ENCODE results near the gene CNOT6.
"Not testable (repeated sequence)": the region's sequence is repeated elsewhere in the genome, so short reads cannot be mapped to it uniquely, and the experiment has no call there.

CNOT6 gene

DNA sequence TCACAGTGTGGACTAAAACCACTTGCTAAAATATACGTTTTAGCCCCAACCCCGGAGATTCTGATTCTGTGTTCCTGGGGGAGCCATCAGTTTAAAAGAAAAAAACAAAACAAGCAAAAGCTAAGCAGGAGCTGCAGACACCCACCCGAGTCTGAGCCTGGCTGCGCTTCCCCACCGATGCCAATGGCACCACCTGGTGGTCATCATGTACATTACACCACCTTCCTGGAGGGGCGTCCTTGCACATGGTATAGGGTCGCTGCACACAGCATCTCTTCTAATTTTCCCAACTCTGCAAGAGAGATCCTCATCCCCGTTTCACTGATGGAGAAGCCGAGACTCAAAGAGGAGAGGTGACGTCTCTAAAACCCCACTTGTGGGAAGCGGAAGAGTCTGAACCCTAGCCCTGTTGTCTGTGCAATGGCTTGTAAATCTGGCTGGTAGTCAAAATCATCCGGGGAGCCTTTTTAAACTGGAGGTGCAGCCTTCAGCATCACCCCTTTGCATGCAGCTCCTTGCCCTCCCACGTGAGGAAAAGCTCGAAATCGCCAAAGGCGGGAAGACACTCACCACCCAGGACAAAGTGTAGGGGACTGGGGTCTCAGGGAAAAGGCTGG, 23.1 kb upstream of the CNOT6 start:
- peak; percentile 6 to 42 for DNase-seq (ENCODE audit: low read depth in 2 of 2)

DNA sequence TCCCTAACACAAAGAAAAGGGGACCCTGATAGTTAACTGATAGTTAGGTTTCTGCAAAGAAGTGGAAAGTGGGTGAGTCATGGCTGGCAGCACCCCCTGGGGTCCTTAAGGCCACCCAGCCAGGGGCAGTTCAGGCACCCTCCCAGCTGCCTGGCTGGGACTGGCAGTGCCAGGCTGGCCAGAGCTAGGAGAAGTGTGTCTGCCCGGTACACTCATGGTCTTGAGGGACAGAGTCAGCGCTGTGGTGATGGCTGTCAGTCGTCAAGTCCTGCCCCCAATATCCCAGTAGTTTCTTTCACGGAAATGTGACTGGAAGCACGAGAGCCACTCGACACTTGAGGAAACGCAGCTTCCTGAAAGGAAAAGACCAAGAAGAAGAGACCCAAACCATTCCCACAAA, 22.3 kb upstream of the CNOT6 start:
- DNase-seq (ENCODE audit: low read depth in 2 of 2): no peak

DNA sequence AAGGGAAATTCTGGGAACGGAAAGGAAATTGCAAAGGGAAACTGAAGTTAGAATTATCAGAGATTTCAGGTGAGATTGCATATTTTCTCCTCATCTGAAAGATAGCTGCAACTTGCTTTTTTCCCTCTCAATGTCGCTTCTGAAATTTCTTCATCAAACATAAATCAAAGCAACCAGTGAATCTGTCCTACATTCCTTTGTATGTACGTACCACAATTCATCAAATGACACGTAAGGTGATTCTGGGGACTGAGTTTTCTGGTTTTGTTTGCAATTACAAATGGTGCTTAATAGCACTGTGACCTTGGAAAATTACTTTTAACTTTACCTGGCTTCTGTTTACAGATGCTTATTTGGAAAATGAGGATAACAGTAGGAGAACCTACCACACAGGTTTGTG, 21.9 kb upstream of the CNOT6 start:
- no peak for DNase-seq (ENCODE audit: low read depth in 2 of 2)

DNA sequence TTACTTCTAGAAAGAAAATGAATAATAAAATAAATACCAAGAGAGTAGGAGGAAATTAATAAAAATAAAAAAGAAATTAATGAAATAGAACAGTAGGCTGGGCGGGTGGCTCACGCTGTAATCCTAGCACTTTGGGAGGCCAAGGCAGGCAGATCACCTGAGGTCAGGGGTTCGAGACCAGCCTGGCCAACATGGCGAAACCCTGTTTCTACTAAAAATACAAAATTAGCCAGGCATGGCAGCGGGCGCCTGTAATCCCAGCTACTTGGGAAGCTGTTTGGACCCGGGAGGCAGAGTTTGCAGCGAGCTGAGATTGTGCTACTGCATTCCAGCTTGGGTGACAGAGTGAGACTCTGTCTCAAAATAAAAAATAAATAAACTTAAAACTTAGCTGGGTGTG, 20.8 kb upstream of the CNOT6 start:
- DNase-seq (ENCODE audit: low read depth in 2 of 2): not testable (repeated sequence)

DNA sequence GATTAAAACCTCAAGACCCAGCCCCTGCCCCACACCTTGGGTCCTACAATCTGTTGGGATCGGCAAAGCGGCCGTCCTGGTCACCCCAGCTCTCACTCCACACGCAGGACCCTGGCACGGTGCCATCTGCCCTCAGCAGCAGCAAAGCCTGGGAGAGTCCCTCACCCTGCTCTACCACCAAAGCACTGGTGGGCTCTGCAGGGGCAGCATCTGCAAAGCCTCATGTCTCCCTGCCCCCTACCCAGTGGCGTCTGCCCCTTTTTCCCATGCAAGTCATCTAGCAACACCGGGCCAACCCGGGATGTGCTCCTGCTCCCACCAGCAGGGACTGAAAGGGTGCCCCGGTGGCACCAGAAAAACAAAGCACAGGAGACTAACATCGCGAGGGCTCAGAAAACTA, 19.6 kb upstream of the CNOT6 start:
- DNase-seq (ENCODE audit: low read depth in 2 of 2): no peak

DNA sequence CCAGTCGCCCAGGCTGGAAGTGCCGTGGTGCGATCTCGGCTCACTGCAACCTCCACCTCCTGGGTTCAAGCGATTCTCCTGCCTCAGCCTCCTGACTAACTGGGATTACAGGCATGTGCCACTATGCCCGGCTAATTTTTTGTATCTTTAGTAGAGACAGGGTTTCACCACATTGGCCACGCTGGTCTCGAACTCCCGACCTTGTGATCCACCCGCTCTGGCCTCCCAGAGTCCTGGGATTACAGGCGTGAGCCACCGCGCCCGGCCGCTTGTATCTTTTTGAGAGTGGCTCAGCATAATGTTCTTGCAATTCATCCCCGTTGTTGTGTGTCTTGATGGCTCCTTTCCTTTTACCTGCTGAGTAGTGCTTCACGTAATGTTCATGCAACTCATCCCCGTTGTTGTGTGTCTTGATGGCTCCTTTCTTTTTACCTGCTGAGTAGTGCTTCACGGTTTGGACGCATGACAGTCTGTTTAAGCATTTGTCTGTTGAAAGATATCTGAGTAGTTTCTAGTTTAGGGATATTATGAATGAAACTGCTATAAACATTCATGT, 18.1 kb upstream of the CNOT6 start:
- DNase-seq (ENCODE audit: low read depth in 2 of 2): not testable (repeated sequence)

DNA sequence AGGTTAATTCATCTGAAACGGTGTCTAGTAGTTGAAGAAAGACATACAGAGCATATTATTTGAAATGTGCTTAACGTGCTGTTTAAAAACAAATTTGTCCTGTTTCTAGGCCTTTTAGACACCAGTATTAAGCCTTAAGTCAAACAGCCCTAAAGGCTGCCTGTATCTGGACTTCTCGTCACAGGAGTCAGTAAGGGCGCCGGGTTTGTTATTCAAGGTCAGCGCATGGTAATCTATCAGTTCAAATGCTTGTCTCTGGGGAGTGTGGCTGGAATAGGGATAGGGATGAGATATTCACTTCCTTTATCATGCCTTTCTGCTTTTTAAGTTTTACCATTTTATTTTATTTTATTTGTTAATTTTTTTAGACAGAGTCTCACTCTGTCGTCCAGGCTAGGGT, 9.4 kb upstream of the CNOT6 start:
- DNase-seq (ENCODE audit: low read depth in 2 of 2): no peak

DNA sequence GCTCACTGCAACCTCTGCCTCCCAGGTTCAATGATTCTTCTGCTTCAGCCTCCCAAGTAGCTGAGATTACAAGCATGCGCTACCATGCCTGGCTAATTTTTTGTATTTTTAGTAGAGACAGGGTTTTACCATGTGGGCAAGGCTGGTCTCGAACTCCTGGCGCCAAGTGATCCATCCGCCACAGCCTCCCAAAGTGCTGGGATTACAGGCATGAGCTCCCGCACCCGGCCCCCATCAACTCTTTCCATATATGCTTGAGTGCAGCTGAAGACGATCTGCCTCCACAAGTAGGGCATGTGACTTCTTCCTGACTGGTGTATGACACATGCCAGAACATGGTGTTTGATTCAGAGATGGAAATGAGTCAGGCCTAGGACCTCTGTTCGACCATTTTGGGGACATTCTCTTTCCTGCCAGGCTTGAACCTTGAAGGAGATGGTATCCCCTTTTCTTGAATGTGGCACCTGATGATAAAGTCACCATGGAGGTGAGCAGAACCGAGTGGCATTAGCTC, 7.5 kb upstream of the CNOT6 start:
- no peak for DNase-seq (ENCODE audit: low read depth in 2 of 2)

DNA sequence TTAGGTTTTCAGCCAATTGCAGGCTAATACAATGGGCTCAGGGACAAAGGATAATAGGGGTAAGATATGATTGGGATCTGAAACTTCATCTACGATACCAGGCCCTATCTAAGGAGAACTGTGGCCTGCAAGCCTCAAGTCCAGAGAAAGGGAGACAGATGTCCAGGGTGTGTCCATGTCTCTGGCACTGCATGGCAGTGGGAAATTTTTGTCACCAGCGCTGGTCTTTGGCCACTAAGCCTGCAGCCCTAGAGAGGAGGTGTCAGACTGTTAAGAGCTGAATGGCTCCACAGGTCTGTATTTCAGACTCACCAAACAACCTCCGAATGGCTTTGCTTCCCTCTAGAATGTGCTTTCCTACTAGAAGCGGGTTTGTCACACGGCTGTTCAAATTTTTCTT, 6.6 kb upstream of the CNOT6 start:
- no peak for DNase-seq (ENCODE audit: low read depth in 2 of 2)

DNA sequence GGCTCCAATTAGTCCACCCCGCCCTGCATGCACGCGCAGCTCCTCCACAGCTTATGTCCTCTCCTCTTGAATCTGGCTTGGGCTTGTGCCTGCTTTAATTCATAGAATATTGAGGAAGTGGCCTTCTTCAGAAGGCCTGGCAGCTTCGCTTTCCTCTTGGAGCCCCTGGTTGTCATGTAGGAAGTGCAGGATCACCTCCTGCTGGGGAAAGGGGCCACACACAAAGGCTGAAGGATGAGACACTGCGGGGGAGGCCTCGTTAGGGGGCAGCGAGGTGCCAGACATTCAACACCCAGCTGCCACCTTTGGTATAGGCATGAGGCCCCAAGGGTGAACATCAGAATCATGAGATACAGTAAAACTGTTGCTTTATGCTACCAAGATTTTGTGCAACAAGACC, 2.7 kb upstream of the CNOT6 start:
- no peak for DNase-seq (ENCODE audit: low read depth in 2 of 2)

DNA sequence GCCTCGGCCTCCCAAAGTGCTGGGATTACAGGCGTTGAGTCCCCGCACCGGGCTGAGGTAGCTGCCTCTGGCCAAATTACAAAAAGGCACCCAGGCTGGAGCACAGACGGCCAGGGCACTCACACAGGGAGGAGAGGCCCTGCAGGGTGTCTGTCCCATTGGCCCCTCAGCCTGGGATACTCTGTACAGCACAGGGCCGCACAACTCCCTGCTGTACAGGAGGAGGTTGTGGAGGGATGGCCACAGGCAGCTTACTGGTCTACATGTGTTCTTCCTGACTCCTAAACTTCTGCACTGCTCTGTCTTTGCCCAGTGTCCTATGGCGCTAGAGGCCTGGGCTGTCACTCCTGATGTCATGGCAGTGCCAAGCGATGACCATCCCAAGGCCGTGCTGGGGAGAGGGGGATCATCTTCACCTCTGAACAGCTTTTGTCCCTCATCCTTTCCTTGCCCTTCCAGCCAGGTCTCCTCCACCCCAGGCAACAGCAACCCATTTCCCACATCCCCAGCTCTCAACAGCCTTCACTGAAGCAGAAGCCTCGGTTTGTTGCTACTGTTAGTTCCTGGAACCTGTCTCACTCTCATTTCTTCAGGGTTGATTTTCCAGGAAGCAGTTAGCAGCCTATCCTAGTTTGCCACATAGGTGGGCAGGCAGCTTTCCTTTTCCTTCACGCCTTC, 1.8 kb upstream of the CNOT6 start:
- DNase-seq (ENCODE audit: low read depth in 2 of 2): no peak

DNA sequence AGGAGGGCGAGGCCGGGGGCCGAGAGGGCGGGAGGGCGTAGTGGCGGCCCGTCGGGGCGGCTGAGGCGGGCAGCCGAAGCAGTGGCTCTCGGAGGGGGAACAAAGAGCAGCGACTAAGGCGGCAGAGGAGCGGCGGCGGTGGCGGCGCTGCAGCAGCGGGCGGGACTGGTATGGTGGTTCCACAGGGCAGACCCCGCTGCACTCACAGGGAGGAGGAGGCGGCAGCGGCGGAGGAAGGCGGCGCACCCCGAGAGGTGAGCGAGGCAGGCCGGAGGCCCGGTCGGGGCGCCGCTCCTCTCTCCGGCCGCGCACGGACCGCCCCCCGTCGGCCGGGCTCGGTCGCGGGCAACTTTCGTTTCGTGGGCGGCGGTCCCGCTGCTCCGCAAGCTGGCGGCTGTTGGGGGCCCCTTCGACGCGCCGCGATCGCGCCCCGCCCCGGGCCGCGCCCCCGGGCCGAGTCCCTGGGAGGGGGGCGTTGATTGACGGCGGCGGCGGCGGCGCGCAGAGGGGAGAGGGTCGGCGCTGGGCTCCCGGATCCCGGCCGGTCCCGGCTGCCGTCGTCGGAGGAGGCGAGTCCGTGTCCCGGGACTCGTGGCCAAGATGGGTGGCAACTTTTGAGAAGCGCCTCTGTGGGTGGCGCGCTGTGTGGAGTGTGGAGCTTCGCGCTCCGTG, 467 bp downstream of the CNOT6 start:
- peak in 1 of 2 donors; percentile 16 for DNase-seq (ENCODE audit: low read depth in 2 of 2)

DNA sequence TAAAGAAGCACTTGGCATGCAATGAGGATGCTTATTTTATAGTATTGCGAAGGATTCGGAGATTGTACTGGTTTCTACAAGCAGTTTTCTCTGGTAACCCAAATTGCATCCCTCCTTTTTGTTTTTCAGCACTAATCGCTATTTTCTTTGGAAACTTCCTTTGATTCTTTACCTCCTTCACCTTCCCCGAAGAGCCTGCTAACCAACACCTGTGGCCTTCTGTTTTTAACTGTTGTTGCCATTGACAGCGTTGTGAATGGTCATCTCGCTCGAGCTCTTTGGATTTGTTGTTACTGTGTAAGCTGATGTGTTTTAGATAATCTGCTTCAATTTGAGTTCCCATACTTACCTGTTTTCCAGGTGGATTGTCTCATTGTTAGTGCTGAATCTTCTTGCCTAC, 1.1 kb downstream of the CNOT6 start:
- no peak for DNase-seq (ENCODE audit: low read depth in 2 of 2)

DNA sequence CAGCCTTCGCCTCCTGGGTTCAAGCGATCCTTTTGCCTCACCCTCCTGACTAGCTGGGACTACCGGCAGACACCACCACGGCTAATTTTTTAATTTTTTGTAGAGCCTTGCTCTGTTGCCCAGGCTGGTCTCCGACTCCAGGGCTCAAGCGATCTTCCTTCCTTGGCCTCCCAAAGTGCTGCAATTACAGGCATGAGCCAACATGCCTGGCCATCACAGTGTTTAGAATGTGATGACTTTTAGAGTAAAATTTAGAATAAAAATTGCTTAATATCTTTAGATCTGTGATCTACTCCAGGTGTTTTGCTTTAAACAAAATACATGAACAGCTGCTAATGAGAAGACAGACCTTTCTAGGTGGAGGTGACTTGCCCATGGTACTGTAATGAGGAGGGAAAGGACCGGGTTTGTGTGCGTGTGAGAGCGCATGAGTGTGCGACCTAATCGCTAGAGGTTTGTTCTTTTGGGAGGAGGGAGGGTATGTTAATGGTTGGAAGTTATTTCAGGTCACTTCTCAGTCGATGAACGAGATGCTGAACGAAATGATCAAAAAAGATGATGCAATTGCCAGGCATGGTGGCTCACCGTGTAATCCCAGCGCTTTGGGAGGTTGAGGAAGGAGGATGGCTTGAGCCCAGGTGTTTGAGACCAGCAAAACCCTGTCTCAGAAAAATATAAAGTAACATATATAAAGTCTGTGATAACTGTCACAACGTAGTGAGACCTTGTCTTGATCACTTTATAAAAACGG, 2.0 kb downstream of the CNOT6 start:
- DNase-seq (ENCODE audit: low read depth in 2 of 2): no peak

DNA sequence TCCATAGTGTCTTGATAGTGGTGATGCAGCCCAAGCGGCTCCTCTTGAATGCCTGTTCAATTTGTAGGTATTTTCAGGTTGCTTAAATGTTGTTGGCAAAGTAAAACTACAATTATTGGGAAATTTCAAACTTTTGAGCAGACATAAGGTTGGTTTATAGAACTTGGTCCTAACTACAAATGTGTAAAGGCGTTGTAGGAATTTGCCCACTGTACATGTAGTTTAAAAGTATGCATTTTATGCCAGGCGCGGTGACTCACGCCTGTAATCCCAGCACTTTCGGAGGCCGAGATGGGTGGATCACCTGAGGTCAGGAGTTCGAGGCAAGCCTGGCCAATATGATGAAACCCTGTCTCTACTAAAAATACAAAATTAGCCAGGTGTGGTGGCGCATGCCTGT, 2.6 kb downstream of the CNOT6 start:
- not testable (repeated sequence) for DNase-seq (ENCODE audit: low read depth in 2 of 2)

DNA sequence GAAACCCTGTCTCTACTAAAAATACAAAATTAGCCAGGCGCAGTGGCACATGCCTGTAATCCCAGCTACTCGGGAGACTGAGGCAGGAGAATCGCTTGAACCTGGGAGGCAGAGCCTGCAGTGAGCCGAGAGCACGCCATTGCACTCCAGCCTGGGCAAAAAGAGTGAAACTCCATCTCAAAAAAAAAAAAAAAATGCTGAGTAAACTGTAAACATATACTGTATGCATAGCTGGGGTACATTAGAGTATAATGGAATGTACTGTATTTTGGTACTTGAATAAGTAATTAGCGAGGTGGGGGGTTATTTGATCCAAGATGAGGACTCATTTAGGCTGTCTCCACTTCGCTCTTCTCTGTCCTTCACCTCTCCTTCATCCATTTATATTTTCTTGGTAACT, 3.7 kb downstream of the CNOT6 start:
- DNase-seq (ENCODE audit: low read depth in 2 of 2): not testable (repeated sequence)

DNA sequence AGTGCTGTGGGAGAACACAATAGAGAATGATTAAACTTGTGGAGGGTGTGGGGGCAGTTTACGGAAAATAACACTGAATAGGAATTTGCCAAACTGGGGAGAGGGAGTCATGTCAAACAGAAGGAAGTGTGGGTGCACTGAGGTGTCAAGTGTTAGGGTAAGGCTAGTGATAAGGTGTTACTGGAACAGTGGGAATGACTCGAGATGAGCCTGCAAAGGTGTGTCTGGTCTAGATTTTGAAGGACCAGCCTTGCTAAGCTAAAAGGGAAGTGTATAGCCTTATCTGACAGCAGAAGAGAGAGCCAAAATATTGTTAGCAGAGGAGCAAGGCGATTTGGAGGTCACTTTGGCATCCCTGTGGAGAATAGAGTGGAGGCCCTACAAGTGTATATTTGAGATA, 4.2 kb downstream of the CNOT6 start:
- no peak for DNase-seq (ENCODE audit: low read depth in 2 of 2)

DNA sequence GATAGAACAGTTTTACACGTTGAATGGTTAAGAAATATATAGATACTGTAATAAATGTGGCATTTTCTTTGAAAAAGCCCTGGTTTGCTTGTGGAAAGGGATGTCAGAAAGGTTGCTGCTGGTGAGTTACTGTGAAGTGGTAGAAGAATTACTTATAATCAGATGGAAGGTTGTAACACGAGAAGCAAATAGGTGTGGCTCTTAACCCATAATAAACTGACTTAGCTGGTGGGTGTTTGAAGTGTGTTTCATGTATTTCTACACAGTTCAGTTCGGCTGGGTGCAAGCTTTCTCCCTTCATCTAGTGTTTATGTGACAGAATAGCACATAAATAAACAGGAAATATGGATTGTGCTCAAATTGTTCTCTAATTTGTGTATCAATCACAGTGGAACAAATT, 5.5 kb downstream of the CNOT6 start:
- no peak for DNase-seq (ENCODE audit: low read depth in 2 of 2)

DNA sequence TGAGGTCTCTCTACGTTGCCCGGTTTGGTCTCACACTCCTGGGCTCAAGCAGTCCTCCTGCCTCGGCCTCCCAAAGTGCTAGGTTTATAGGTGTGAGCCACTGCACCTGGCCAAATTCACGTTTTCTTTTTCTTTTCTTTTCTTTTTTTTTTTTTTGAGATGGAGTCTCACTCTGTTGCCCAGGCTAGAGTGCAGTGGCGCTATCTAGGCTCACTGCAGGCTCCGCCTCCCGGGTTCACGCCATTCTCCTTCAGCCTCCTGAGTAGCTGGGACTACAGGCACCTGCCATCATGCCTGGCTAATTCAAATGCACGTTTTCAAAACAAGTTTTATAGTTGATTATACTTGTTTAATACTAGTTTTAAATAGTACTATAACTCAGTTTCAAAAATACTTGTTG, 6.1 kb downstream of the CNOT6 start:
- DNase-seq (ENCODE audit: low read depth in 2 of 2): not testable (repeated sequence)

DNA sequence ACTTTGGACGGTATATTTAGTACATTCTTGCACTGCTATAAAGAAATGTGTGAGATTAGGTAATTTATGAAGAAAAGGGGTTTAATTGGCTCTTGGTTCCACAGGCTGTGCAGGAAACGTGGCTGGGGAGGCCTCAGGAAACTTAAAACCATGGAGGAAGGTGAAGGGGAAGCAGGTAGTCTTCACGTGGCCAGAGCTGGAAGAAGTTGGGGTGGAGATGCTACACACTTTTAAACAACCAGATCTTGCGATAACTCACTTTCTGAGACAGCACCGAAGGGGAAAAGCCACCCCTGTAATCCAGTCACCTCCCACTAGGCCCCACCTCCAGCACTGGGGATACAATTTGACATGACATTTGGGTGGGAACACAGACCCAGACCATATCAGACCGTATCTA, 13.5 kb downstream of the CNOT6 start:
- DNase-seq (ENCODE audit: low read depth in 2 of 2): no peak

DNA sequence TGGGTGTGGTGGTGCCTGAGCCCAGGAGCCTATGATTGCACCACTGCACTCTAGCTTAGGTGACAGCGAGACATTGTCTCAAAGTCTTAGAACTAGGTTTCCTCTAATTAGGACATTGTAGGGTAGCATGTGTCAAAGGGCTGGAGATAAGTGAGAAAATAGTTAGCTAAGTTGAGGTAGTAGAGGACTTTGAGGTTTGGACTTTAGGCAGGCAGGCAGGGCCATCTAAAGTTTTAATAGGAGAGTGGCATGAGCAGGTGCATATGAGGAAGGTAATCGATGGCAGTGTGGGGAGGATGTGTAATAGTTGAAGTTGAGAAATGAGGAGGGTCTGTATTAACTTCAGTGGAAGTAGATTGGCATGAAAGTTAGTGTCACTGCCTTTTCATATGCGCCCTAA, 21.1 kb downstream of the CNOT6 start:
- no peak for DNase-seq (ENCODE audit: low read depth in 2 of 2)

DNA sequence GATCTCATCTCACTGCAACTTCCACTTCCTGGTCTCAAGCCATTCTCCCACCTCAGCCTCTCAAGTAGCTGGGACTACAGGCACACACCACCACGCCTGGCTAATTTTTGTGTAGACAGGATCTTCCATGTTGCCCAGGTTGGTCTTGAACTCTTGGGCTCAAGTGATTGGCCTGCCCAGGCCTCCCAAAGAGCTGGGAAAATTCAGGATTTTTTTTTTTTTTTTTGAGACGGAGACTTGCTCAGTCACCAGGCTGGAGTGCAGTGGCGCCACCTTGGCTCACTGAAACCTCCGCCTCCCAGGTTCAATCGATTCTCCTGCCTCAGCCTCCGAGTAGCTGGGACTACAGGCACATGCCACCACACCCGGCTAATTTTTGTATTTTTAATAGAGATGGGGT, 21.8 kb downstream of the CNOT6 start:
- not testable (repeated sequence) for DNase-seq (ENCODE audit: low read depth in 2 of 2)
